ENCODE data around the gene CCDC47.

Gene CCDC47

GRCh38 chr17:63809970-63810369 is 36.6 kb upstream of the CCDC47 start:
- H3K79me2 ChIP-seq (ENCODE audit: insufficient read depth, low read length): no peaks in the 10 kb centered on the region
- no peaks in the 10 kb centered on the region for H3K9me3 ChIP-seq (ENCODE audit: insufficient read depth, low read length, severe bottlenecking)
- DNase-seq (no peak), ATAC-seq (ENCODE audit: insufficient read depth, low read depth) (no peak)
- H3K9ac ChIP-seq (ENCODE audit: low read depth, low read length): no peak overlapping the region
- H3K27ac ChIP-seq (ENCODE audit: low read length): no peak overlapping the region
- peaks cover 99% of the 10 kb centered on the region for H3K36me3 ChIP-seq (ENCODE audit: insufficient read depth, low read length)
- no peaks in the 10 kb centered on the region; the same call in 1 of the 2 replicates for H4K20me1 ChIP-seq (ENCODE audit: insufficient read depth, low read length)
- H3K27me3 ChIP-seq (ENCODE audit: insufficient read depth, low read length, poor library complexity): no peaks in the 10 kb centered on the region
- TF ChIP-seq EZH2 (IDR thresholded peaks at IDR 0.05; ENCODE audit: borderline replicate concordance, low read depth, low read length, severe bottlenecking): no peak
- TF ChIP-seq, protein P1, sequence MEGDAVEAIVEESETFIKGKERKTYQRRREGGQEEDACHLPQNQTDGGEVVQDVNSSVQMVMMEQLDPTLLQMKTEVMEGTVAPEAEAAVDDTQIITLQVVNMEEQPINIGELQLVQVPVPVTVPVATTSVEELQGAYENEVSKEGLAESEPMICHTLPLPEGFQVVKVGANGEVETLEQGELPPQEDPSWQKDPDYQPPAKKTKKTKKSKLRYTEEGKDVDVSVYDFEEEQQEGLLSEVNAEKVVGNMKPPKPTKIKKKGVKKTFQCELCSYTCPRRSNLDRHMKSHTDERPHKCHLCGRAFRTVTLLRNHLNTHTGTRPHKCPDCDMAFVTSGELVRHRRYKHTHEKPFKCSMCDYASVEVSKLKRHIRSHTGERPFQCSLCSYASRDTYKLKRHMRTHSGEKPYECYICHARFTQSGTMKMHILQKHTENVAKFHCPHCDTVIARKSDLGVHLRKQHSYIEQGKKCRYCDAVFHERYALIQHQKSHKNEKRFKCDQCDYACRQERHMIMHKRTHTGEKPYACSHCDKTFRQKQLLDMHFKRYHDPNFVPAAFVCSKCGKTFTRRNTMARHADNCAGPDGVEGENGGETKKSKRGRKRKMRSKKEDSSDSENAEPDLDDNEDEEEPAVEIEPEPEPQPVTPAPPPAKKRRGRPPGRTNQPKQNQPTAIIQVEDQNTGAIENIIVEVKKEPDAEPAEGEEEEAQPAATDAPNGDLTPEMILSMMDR (IDR thresholded peaks at IDR 0.05; ENCODE audit: borderline replicate concordance, extremely low read depth, low read length, poor library complexity, severe bottlenecking): no peak
- H3K4me2 ChIP-seq (ENCODE audit: insufficient read depth, low read length): no peak overlapping the region
- H3K4me3 ChIP-seq (ENCODE audit: low read depth in 1 of 2, low read length in 2 of 2): no peak overlapping the region
- no peak overlapping the region for H2AFZ ChIP-seq (ENCODE audit: low read depth, low read length)
- no peaks in the 10 kb centered on the region for H3K4me1 ChIP-seq (ENCODE audit: insufficient read depth, low read length)

GRCh38 chr17:63805591-63805990 is 32.2 kb upstream of the CCDC47 start:
- H3K27me3 ChIP-seq (ENCODE audit: insufficient read depth, low read length, poor library complexity): no peaks in the 10 kb centered on the region
- no peak overlapping the region for H3K4me2 ChIP-seq (ENCODE audit: insufficient read depth, low read length)
- H3K4me1 ChIP-seq (ENCODE audit: insufficient read depth, low read length): no peaks in the 10 kb centered on the region
- ATAC-seq (ENCODE audit: insufficient read depth, low read depth) (no peak), DNase-seq (no peak)
- TF ChIP-seq, protein P1 (IDR thresholded peaks at IDR 0.05; ENCODE audit: borderline replicate concordance, extremely low read depth, low read length, poor library complexity, severe bottlenecking): no peak
- no peak for TF ChIP-seq EZH2 (IDR thresholded peaks at IDR 0.05; ENCODE audit: borderline replicate concordance, low read depth, low read length, severe bottlenecking)
- H2AFZ ChIP-seq (ENCODE audit: low read depth, low read length): no peak overlapping the region
- H3K36me3 ChIP-seq (ENCODE audit: insufficient read depth, low read length): peaks cover 97% of the 10 kb centered on the region
- no peak overlapping the region for H3K4me3 ChIP-seq (ENCODE audit: low read depth in 1 of 2, low read length in 2 of 2)
- H3K79me2 ChIP-seq (ENCODE audit: insufficient read depth, low read length): peaks cover 4% of the 10 kb centered on the region; the same call in 1 of the 2 replicates
- H4K20me1 ChIP-seq (ENCODE audit: insufficient read depth, low read length): no peaks in the 10 kb centered on the region; the same call in 1 of the 2 replicates
- no peak overlapping the region for H3K9ac ChIP-seq (ENCODE audit: low read depth, low read length)
- H3K9me3 ChIP-seq (ENCODE audit: insufficient read depth, low read length, severe bottlenecking): no peaks in the 10 kb centered on the region
- no peak overlapping the region for H3K27ac ChIP-seq (ENCODE audit: low read length)

- Histone ChIP-seq H3K27me3 (ENCODE audit: insufficient read depth, low read length, poor library complexity) (no peaks in the 10 kb centered on the region), H3K4me1 (ENCODE audit: insufficient read depth, low read length) (no peaks in the 10 kb centered on the region), H2AFZ (ENCODE audit: low read depth, low read length) (no peak overlapping the region), H3K79me2 (ENCODE audit: insufficient read depth, low read length) (peaks cover 4% of the 10 kb centered on the region; the same call in 1 of the 2 replicates), H3K4me3 (ENCODE audit: low read depth in 1 of 2, low read length in 2 of 2) (no peak overlapping the region), H3K4me2 (ENCODE audit: insufficient read depth, low read length) (no peak overlapping the region), H3K36me3 (ENCODE audit: insufficient read depth, low read length) (peaks cover 97% of the 10 kb centered on the region), H3K27ac (ENCODE audit: low read length) (no peak overlapping the region), H4K20me1 (ENCODE audit: insufficient read depth, low read length) (no peaks in the 10 kb centered on the region; the same call in 1 of the 2 replicates), H3K9me3 (ENCODE audit: insufficient read depth, low read length, severe bottlenecking) (no peaks in the 10 kb centered on the region), H3K9ac (ENCODE audit: low read depth, low read length) (no peak overlapping the region)
- ATAC-seq (ENCODE audit: insufficient read depth, low read depth) (no peak), DNase-seq (no peak)
- TF ChIP-seq, protein P1 (IDR thresholded peaks at IDR 0.05; ENCODE audit: borderline replicate concordance, extremely low read depth, low read length, poor library complexity, severe bottlenecking): no peak
- TF ChIP-seq EZH2 (IDR thresholded peaks at IDR 0.05; ENCODE audit: borderline replicate concordance, low read depth, low read length, severe bottlenecking): no peak
These were observed 30.9 kb upstream of the CCDC47 start for GRCh38 chr17:63804328-63804727.

- H4K20me1 ChIP-seq (ENCODE audit: insufficient read depth, low read length): peaks cover 5% of the 10 kb centered on the region; the same call in 1 of the 2 replicates
- DNase-seq (no peak), ATAC-seq (ENCODE audit: insufficient read depth, low read depth) (no peak)
- peaks cover 98% of the 10 kb centered on the region for H3K36me3 ChIP-seq (ENCODE audit: insufficient read depth, low read length)
- TF ChIP-seq EZH2 (IDR thresholded peaks at IDR 0.05; ENCODE audit: borderline replicate concordance, low read depth, low read length, severe bottlenecking): no peak
- TF ChIP-seq, protein P1 (IDR thresholded peaks at IDR 0.05; ENCODE audit: borderline replicate concordance, extremely low read depth, low read length, poor library complexity, severe bottlenecking): no peak
- H3K79me2 ChIP-seq (ENCODE audit: insufficient read depth, low read length): peaks cover 8% of the 10 kb centered on the region
- no peak overlapping the region for H3K27ac ChIP-seq (ENCODE audit: low read length)
- H3K4me2 ChIP-seq (ENCODE audit: insufficient read depth, low read length): no peak overlapping the region
- no peak overlapping the region for H3K9ac ChIP-seq (ENCODE audit: low read depth, low read length)
- no peak overlapping the region for H3K4me3 ChIP-seq (ENCODE audit: low read depth in 1 of 2, low read length in 2 of 2)
- H3K4me1 ChIP-seq (ENCODE audit: insufficient read depth, low read length): no peaks in the 10 kb centered on the region
- no peak overlapping the region for H2AFZ ChIP-seq (ENCODE audit: low read depth, low read length)
- H3K9me3 ChIP-seq (ENCODE audit: insufficient read depth, low read length, severe bottlenecking): no peaks in the 10 kb centered on the region
- H3K27me3 ChIP-seq (ENCODE audit: insufficient read depth, low read length, poor library complexity): no peaks in the 10 kb centered on the region
These were observed 27.4 kb upstream of the CCDC47 start for GRCh38 chr17:63800783-63801182.

Data from DND-41 (cell line).